AML-193 (cell line): Measurements from ENCODE around the gene RCCD1.
"Not testable (repeated sequence)": the region's sequence is repeated elsewhere in the genome, so short reads cannot be mapped to it uniquely, and the experiment has no call there.

Experiments
- DNase-seq, 2 experiments: peaks; one replicate each; lab custom pipeline; 2025; lab: John Stamatoyannopoulos, UW

The RCCD1 gene, protein sequence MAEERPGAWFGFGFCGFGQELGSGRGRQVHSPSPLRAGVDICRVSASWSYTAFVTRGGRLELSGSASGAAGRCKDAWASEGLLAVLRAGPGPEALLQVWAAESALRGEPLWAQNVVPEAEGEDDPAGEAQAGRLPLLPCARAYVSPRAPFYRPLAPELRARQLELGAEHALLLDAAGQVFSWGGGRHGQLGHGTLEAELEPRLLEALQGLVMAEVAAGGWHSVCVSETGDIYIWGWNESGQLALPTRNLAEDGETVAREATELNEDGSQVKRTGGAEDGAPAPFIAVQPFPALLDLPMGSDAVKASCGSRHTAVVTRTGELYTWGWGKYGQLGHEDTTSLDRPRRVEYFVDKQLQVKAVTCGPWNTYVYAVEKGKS

GRCh38 chr15:90954712-90955623 lies at the start of gene RCCD1:
Gene RCCD1 (plus strand): TSS chr15:90954884. CDS start chr15:90956735, 1,851 bp downstream.
- DNase-seq: peak; percentile 91 to 96

- no peak for DNase-seq
Observed at GRCh38 chr15:90905306-90906180, 49.1 kb upstream of the RCCD1 start.

DNA sequence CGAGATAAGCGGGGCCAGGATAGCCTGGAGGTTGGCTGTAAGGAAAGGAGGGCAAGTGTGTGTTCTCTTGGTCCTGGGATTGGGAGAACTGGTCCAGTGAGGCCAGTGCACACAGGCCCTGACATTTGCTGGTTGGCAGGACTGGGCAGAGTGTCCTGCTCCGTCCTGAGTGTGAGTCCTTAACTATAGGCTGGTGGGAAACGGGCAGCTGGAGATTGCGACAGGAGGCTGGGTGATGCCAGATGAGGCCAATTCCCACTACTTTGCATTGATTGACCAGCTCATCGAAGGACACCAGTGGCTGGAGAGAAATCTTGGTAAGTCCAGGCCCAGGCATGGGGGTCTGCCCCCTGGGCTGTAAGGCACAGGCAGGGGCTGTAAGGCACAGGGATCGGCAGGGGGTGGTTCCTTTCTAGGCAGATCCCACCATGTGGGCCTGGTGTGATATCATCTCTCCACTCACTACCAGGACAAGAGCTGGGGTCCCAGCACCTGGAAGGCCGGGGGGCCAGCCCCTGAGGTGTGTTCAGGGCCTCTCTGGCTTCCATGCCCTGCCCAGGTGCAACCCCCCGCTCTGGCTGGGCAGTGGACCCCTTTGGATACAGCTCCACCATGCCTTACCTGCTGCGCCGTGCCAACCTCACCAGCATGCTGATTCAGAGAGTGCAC lies 48.4 kb upstream of the RCCD1 start:
- no peak for DNase-seq

GRCh38 chr15:90907051-90907660 lies 47.5 kb upstream of the RCCD1 start:
- no peak for DNase-seq

DNA sequence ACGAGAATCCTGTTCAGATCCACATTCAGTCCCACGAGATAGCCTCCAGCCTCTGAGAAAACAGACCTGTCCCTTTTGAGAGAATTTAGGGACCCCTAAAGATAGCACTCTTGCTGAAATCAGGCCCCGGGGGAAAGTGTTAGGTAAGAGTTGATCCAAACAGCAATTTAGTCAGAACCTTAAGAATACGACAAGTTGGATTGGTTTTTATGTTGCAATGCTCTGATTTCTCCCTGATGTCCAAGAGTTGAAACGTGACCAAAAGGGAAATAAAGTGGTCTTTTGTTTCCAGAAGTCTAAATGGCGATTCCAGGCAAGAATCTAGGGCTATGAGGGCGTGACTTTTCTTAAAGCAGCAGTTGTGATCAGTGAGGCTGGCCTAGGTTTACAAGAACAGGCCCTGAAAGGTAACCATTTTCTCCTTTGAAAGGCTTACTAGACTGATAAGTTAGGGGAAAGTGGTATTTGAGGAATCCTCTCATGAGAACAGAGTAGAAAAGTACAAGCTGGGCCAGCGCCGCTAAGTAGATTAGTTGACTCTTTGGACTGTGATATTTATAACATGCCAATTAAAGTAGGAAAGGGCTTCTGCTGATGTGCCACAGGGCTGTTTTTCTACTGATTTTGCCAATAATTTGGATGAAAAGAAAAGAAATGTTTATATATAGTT lies 46.7 kb upstream of the RCCD1 start:
- DNase-seq: no peak

DNA sequence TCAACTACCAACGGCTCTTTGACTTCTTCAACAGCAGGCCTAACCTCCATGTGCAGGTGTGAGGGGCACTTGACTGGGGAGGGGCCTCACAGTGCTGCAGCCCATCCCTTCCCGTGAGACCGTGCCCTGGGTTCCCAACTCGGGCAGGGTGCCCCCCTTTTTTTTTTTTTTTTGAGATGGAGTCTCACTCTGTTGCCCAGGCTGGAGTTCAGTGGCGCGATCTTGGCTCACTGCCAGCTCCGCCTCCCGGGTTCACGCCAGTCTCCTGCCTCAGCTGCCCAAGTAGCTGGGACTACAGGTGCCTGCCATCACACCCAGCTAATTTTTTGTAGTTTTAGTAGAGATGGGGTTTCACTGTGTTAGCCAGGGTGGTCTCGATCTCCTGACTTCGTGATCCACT lies 45.2 kb upstream of the RCCD1 start:
- not testable (repeated sequence) for DNase-seq

GRCh38 chr15:90909976-90910375 lies 44.7 kb upstream of the RCCD1 start:
- DNase-seq: no peak

DNA sequence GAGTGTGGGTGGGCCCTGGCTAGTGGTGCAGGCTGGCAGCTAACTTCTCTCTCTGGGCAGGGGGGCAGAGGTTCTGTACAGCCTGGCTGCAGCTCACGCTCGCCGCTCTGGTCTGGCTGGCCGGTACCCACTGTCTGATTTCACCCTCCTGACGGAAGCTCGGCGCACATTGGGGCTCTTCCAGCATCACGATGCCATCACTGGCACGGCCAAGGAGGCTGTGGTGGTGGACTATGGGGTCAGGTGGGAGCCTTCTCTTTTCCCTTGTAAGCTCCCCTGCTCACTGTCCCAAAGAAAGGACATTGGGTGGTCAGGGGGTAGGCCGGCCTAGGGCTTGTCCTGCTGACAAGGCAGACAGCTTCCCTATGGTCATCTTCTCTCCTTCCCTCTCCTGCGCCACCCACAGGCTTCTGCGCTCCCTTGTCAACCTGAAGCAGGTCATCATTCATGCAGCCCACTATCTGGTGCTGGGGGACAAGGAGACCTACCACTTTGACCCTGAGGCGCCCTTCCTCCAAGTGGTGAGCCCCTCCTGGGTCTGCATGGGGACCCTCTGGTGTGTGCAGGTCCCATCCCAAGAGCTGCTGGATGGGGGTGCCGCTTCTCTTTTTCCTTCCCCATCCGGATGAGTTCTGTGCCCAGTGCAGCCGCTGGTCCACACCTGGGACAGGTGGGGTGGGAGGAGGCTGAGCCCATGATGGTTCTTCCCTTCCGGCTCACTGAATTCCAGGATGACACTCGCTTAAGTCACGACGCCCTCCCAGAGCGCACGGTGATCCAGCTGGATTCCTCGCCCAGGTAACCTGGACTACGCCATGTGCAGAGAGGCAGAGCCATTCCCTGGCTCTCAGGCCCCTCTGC lies 44.0 kb upstream of the RCCD1 start:
- no peak for DNase-seq

- DNase-seq: no peak
Observed at GRCh38 chr15:90911302-90911623, 43.4 kb upstream of the RCCD1 start.

DNA sequence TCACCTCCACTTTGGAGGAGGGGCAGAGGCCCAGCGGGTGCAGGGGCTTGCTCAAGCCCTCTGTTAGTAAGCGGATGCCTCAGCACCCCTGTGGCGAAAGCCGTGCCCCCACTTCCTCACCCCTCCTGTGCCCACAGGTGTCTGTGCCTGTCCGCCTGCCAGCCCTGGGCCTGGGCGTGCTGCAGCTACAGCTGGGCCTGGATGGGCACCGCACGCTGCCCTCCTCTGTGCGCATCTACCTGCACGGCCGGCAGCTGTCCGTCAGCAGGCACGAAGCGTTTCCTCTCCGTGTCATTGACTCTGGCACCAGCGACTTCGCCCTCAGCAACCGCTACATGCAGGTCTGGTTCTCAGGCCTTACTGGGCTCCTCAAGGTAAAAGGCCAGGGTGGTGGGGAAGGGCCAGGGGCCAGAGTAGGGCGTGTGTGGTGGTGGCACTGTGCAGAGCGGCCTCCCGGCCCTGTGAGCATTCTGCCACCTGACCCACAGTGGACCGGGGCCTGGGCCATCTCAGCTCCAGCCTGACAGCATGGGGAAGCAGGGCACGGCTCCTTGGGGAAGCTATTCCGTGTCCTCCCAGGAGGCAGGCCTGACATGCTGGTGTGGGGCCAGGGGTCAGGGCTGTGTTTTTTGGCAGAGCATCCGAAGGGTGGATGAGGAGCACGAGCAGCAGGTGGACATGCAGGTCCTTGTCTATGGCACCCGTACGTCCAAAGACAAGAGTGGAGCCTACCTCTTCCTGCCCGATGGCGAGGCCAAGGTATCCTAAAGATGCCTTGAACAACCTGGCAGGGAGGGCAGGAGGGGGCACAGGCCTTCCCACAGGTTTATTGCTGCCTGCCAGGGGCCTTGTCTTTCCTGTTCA lies 42.5 kb upstream of the RCCD1 start:
- no peak for DNase-seq

GRCh38 chr15:90912770-90913075 lies 42.0 kb upstream of the RCCD1 start:
- no peak for DNase-seq

GRCh38 chr15:90913398-90913944 lies 41.2 kb upstream of the RCCD1 start:
- DNase-seq: no peak

DNA sequence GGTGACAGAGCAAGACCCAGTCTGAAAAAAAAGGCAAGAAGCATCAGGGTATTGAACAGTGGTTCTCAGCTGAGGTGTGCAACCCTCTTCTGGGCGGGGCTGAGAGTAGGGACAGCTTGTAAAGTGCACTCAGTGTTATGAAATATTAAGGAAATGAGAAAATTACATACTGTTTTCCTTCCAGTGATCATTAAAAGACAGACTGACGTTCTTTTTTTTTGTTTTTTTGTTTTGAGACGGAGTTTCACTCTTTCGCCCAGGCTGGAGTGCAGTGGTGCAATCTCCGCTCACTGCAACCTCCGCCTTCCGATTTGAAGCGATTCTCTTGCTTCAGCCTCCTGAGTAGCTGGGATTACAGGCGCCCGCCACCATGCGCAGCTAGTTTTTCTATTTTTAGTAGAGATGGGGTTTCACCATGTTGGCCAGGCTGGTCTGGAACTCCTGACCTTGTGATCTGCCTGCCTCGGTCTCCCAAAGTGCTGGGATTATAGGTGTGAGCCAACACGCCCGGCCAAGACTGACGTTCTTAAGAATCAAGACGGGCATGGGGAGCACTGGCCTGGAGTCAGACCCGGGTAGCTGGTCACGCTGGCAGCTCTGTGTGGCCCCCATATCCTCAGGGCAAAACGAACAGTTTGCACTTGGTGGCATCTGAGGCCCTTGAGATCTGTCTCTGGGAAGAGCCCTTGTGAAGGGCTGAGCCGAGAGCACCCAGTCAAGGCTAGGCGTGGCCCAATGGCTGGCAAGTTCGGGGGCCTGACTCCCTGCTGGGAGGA lies 40.2 kb upstream of the RCCD1 start:
- no peak for DNase-seq

- DNase-seq: no peak
Observed at GRCh38 chr15:90915216-90915807, 39.4 kb upstream of the RCCD1 start.

- peak; percentile 29 to 30 for DNase-seq
Observed at GRCh38 chr15:90915808-90916440, 38.8 kb upstream of the RCCD1 start.

DNA sequence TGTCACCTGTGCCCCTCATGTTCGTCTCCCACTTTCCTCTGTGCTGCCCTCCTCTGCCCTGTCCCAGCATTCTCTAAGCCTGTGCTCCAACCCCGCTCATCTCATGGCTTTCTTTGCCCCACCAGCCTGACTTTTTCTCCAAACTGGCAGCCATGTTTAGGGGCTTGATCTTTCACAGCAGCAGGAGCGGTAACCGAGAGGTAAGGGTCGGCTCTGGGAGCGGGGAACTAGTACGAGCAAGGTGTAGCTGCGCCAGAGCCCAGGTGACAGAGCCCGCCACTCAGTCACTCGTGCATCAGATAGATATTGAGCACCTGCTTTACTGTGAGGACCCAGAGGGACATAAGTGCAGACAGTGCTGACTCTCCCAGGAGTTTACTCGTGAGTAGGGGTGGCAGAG lies 38.2 kb upstream of the RCCD1 start:
- DNase-seq: no peak

DNA sequence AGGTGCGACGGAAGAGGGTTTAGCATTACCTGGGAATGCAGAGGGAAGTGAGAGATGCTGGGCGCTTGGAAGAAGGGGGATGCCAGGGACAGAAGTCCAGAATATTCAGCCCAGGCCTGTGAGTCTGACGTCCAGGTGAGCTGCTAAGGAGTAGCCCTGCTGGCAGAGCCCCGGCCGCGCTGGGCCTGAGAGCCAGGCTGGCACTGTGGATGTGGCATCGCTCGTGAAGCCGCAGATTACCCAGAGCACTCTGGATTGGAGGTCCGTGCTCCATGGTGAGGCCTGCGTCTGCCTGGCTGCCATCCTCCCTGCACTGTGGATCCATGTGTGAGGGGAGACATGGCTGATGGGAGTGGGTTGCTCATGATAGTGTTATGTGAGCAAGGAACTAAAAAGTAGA lies 37.1 kb upstream of the RCCD1 start:
- DNase-seq: no peak
